ENCODE results near the gene HGFAC. TPM values are rescaled to one million over a fixed set of nuclear protein-coding genes. Genes with fewer than 3 reads are reported as not detected.

HGFAC gene
- polyA plus RNA-seq, 1 of the 3 experiments (the other 2 are of a cell fraction): 0.43 TPM

- H3K4me3 ChIP-seq (ENCODE audit: low read depth in 2 of 2, low read length in 1 of 2): no peak overlapping the region
- ChIA-PET POLR2A (no interaction called here), CTCF (interaction anchor here (0.7 to 2.1 kb wide), 2 partner anchors 23 to 372 kb away, joined by 3 to 8 read pairs; no protein-coding TSS in a partner anchor)
- peaks cover 0 to 2% of the 10 kb centered on the region in 2 experiments; a peak in 1 of 4 replicates for H3K4me1 ChIP-seq (ENCODE audit: control insufficient read depth in 1 of 2, insufficient read depth in 2 of 2, low read depth in 1 of 2, low read length in 1 of 2)
- TF ChIP-seq POLR2AphosphoS5 (IDR thresholded peaks at IDR 0.05; ENCODE audit: low read depth, low read length): no peak
- no peak for TF ChIP-seq ZBTB33 (IDR thresholded peaks at IDR 0.05; ENCODE audit: borderline replicate concordance, low read depth)
- TF ChIP-seq, protein P1, sequence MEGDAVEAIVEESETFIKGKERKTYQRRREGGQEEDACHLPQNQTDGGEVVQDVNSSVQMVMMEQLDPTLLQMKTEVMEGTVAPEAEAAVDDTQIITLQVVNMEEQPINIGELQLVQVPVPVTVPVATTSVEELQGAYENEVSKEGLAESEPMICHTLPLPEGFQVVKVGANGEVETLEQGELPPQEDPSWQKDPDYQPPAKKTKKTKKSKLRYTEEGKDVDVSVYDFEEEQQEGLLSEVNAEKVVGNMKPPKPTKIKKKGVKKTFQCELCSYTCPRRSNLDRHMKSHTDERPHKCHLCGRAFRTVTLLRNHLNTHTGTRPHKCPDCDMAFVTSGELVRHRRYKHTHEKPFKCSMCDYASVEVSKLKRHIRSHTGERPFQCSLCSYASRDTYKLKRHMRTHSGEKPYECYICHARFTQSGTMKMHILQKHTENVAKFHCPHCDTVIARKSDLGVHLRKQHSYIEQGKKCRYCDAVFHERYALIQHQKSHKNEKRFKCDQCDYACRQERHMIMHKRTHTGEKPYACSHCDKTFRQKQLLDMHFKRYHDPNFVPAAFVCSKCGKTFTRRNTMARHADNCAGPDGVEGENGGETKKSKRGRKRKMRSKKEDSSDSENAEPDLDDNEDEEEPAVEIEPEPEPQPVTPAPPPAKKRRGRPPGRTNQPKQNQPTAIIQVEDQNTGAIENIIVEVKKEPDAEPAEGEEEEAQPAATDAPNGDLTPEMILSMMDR (IDR thresholded peaks at IDR 0.05): no peak
- TF ChIP-seq PBX3 (IDR thresholded peaks at IDR 0.05): no peak
- no peak for TF ChIP-seq TCF12 (IDR thresholded peaks at IDR 0.05)
- TF ChIP-seq GATA2 (CRISPR knock-in tag; IDR thresholded peaks at IDR 0.05): no peak
- no peak for TF ChIP-seq MEF2A (IDR thresholded peaks at IDR 0.05; ENCODE audit: borderline replicate concordance, low read depth)
- TF ChIP-seq YY1 (IDR thresholded peaks at IDR 0.05; ENCODE audit: low read depth): no peak
- no peak for TF ChIP-seq FOXJ3 (CRISPR knock-in tag; IDR thresholded peaks at IDR 0.05)
- TF ChIP-seq, protein P2, sequence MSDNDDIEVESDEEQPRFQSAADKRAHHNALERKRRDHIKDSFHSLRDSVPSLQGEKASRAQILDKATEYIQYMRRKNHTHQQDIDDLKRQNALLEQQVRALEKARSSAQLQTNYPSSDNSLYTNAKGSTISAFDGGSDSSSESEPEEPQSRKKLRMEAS (IDR thresholded peaks at IDR 0.05; ENCODE audit: low read depth): no peak
- no peak for TF ChIP-seq JUND (IDR thresholded peaks at IDR 0.05)
- TF ChIP-seq NRF1 (IDR thresholded peaks at IDR 0.05; ENCODE audit: low read depth, low read length): no peak
- TF ChIP-seq IRF3 (IDR thresholded peaks at IDR 0.05; ENCODE audit: low read depth, low read length): no peak
- TF ChIP-seq TEAD4 (IDR thresholded peaks at IDR 0.05; ENCODE audit: borderline replicate concordance, insufficient read depth): no peak
- TF ChIP-seq USF1 (IDR thresholded peaks at IDR 0.05; ENCODE audit: borderline replicate concordance, low read depth): no peak
- TF ChIP-seq MXI1 (IDR thresholded peaks at IDR 0.05; ENCODE audit: low read depth, low read length): no peak
- no peak for TF ChIP-seq EP300 (IDR thresholded peaks at IDR 0.05; ENCODE audit: borderline replicate concordance in 1 of 2, low read depth in 1 of 2, low read length in 1 of 2)
- TF ChIP-seq ELF1 (IDR thresholded peaks at IDR 0.05): no peak
- TF ChIP-seq RFX5 (IDR thresholded peaks at IDR 0.05; ENCODE audit: low read length): no peak
- TF ChIP-seq CHD2 (IDR thresholded peaks at IDR 0.05; ENCODE audit: low read length, partially characterized antibody): no peak
- no peak overlapping the region for H3K9ac ChIP-seq
- DNase-seq: no peak
- no peaks in the 10 kb centered on the region for H3K9me2 ChIP-seq
- H2AFZ ChIP-seq (ENCODE audit: low read depth): no peak overlapping the region
- H3K27me3 ChIP-seq (ENCODE audit: insufficient read depth): no peaks in the 10 kb centered on the region
- H3K36me3 ChIP-seq (replicated peaks in 1 of 2; ENCODE audit: control insufficient read depth in 1 of 2, insufficient read depth in 2 of 2, low read length in 1 of 2): peaks cover 2 to 35% of the 10 kb centered on the region in 2 experiments
- no peak overlapping the region for H3K27ac ChIP-seq (ENCODE audit: low read depth in 2 of 2, low read length in 1 of 2)
- no peaks in the 10 kb centered on the region for H3F3A ChIP-seq (replicated peaks; ENCODE audit: insufficient read depth)
- H4K20me1 ChIP-seq (ENCODE audit: insufficient read depth): no peaks in the 10 kb centered on the region
- H3K79me2 ChIP-seq (ENCODE audit: insufficient read depth): no peaks in the 10 kb centered on the region
- 86% methylated on average over 9 of the region's 12 CpGs for WGBS (ENCODE audit: low lambda C conversion rate)
- no peaks in the 10 kb centered on the region for H3K9me3 ChIP-seq
- no peak overlapping the region for H3K4me2 ChIP-seq
Observed at GRCh38 chr4:3420606-3420955, 21.2 kb upstream of the HGFAC start.
